ENCODE measurements around the gene GALP. TPM values are rescaled to one million over a fixed set of nuclear protein-coding genes. Genes with fewer than 3 reads are reported as not detected.
"Not testable (repeated sequence)": the region's sequence is repeated elsewhere in the genome, so short reads cannot be mapped to it uniquely, and the experiment has no call there.

The GALP gene
- total and polyA plus RNA-seq, 12 donors: not detected

- H3K36me3 ChIP-seq: no peaks in the 10 kb centered on the region
- intact Hi-C loops (cut with DNase I): no loop called here
- ATAC-seq: no peak
- no peak for TF ChIP-seq CTCF (IDR thresholded peaks at IDR 0.05)
- peaks cover 0 to 11% (median 0%) of the 10 kb centered on the region in 7 donors for H3K27me3 ChIP-seq
- no peaks in the 10 kb centered on the region for H3K4me1 ChIP-seq
- 70 to 73% methylated on average over 12 of the region's 12 CpGs for WGBS, 2 donors
- H3K9me3 ChIP-seq: no peaks in the 10 kb centered on the region
- no peak overlapping the region for H3K27ac ChIP-seq
- no peak for DNase-seq
- H3K4me3 ChIP-seq: no peak overlapping the region
Observed at GRCh38 chr19:56209091-56209490, 33.3 kb downstream of the GALP start.

DNA sequence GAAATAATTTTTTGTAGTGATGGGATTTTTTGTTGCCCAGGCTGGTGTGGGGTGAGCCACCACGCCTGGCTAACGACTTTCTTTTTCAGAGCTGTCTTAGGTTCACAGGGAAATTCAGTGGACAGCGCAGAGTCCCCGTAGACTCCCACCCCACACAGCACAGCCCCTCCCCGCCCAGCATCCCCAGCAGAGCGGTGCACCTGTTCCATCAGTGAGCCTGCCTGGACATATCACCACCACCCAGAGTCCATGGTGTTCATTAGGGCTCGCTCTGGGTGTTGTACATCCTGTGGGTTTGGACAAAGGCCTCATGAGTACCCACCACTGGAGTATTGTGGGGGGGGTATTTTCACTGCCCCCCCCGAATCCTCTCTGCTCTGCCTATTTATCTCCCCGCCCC lies 34.2 kb downstream of the GALP start:
- H3K4me1 ChIP-seq; ATAC-seq; DNase-seq; H3K36me3 ChIP-seq; H3K4me3 ChIP-seq; H3K9me3 ChIP-seq; intact Hi-C loops (cut with DNase I); H3K27ac ChIP-seq: not testable (repeated sequence)
- H3K27me3 ChIP-seq: peaks cover 0 to 10% (median 3%) of the 10 kb centered on the region in 7 donors
- 88 to 91% methylated on average over 9 of the region's 9 CpGs for WGBS, 2 donors

DNA sequence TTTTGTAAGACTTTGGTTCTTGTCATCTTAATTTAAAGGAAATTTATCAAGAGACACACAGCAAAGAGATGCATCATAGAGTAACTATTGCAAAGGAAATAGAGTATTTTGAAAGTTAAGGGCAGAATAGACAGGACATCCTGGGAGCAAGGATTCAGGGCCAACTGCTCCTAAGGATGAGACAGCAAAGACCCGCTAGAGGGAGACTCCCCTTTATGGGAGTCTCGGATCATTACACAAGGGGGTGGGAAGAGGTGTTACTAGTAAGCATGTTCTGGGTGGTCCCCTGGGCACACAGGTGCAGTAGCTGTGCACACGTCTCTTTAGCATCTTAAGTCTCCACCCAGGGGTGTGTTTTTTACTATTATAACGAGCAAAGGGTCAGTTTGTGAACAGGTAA lies 35.9 kb downstream of the GALP start:
- no peaks in the 10 kb centered on the region for H3K9me3 ChIP-seq
- intact Hi-C loops (cut with DNase I): no loop called here
- ATAC-seq (no peak), DNase-seq (no peak)
- no peak overlapping the region for H3K27ac ChIP-seq
- no peaks in the 10 kb centered on the region for H3K36me3 ChIP-seq
- H3K4me1 ChIP-seq: peaks cover 0 to under 1% (median 0%) of the 10 kb centered on the region in 9 donors
- TF ChIP-seq CTCF (IDR thresholded peaks at IDR 0.05): no peak
- WGBS, 2 donors: 67 to 77% methylated on average over 4 of the region's 4 CpGs
- H3K27me3 ChIP-seq: peaks cover 0 to 11% (median 4%) of the 10 kb centered on the region in 7 donors
- H3K4me3 ChIP-seq: no peak overlapping the region

DNA sequence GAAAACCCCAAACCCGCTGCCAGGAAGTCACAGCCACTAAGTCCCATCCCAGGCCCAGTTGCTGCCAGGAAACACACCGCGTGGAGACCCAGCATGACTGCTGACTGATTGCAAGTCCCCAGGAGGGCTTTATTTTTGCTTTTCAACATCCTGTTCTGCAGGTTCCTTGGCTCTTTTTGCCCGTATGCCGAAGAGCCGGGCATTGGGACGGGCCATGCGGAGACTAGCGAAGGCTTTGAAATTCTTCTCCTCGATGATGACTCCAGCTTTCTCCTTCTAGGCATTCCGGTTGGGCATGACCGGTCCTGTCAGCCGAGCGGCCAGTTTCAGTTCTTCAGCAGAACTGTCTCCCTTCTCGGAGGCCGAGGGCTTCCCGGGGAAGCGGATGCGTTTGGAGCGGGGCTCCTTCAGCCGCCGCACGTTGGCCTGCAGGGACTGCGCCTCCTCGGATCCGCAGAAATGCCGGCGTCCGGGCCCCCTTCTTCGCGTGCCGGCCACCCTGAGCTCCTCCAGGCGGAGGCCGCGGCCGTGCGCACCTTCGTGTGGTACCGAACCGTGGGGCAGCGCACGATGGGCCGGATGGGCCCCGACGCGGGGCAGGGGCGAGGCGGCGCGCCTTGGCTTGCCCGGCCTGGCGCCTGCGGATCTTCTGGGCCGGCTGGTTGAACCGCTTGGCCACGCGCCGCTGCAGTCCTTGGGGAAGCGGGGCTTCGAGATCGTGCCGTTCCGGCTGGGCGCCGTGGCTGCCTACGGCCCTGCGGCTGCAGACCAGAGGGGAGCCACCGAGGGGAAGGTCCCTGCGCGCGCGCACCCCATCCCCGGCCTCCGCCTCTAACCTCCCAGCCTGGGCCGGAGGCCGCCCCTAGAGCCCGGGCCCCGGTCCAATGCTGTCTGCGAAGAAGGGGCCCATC lies 41.5 kb downstream of the GALP start:
- peak; percentile 4 to 20 for DNase-seq
- peak overlapping the region in 1 of 10 donors; percentile 7 for H3K27ac ChIP-seq
- peaks cover 0 to 18% (median 7%) of the 10 kb centered on the region in 7 donors for H3K27me3 ChIP-seq
- intact Hi-C loops (cut with DNase I): no loop called here
- ATAC-seq: peak in 4 of 8 donors; percentile 16 to 61 (median 36)
- no peaks in the 10 kb centered on the region for H3K9me3 ChIP-seq
- H3K36me3 ChIP-seq: peaks cover 0 to 6% (median 0%) of the 10 kb centered on the region in 9 donors
- H3K4me1 ChIP-seq: peaks cover 0 to 11% (median 6%) of the 10 kb centered on the region in 9 donors
- WGBS, 2 donors: 4 to 5% methylated on average over 62 to 79 of the region's 79 CpGs
- H3K4me3 ChIP-seq: peak overlapping the region; percentile 10 to 55 (median 50)
- TF ChIP-seq CTCF (IDR thresholded peaks at IDR 0.05): no peak

GRCh38 chr19:56218961-56219360 lies 43.2 kb downstream of the GALP start:
- 85% methylated on average over 10 of the region's 10 CpGs for WGBS, 2 donors
- Histone ChIP-seq H3K27ac (no peak overlapping the region), H3K36me3 (peaks cover 0 to 11% (median 0%) of the 10 kb centered on the region in 9 donors), H3K4me1 (peaks cover 0 to 11% (median 6%) of the 10 kb centered on the region in 9 donors), H3K27me3 (peaks cover 0 to 18% (median 7%) of the 10 kb centered on the region in 7 donors), H3K4me3 (no peak overlapping the region), H3K9me3 (no peaks in the 10 kb centered on the region)
- no peak for TF ChIP-seq CTCF (IDR thresholded peaks at IDR 0.05)
- ATAC-seq: no peak
- intact Hi-C loops (cut with DNase I): no loop called here
- no peak for DNase-seq

All from heart right ventricle (tissue), 16 donors.